ENCODE measurements around the gene SLC25A33. TPM values are rescaled to one million over a fixed set of nuclear protein-coding genes. Genes with fewer than 3 reads are reported as not detected.
"Not testable (repeated sequence)": the region's sequence is repeated elsewhere in the genome, so short reads cannot be mapped to it uniquely, and the experiment has no call there.

Gene SLC25A33
- total RNA-seq, 4 donors from 2014 or later, result 40.3 to 88.6 (median 49.1) TPM

GRCh38 chr1:9615316-9616063 lies 76.2 kb downstream of the SLC25A33 start:
- H3K4me1 ChIP-seq, result no peaks in the 10 kb centered on the region
- no peak overlapping the region for H3K4me3 ChIP-seq
- in situ Hi-C loops (cut with MboI; ENCODE audit: low sequenced_read_pairs in 4 of 4) (no loop called here), intact Hi-C loops (cut with DNase I; ENCODE audit: low total_unique reads) (no loop called here)
- TF ChIP-seq CTCF (IDR thresholded peaks at IDR 0.05 in 4 of 5, conservative IDR thresholded peaks at IDR 0.05 in 1 of 5), result peak in 3 of 5 experiments; percentile 24 to 57 (median 37)
- TF ChIP-seq POLR2A (IDR thresholded peaks at IDR 0.05), result no peak
- DNase-seq (no peak), ATAC-seq (peak in 1 of 2 donors; percentile 45)
- peaks cover 0 to 20% of the 10 kb centered on the region in 2 donors for H3K36me3 ChIP-seq
- no peaks in the 10 kb centered on the region for H3K9me3 ChIP-seq
- H3K27me3 ChIP-seq, result peaks cover 5 to 16% (median 7%) of the 10 kb centered on the region in 3 donors
- no peak overlapping the region for H3K27ac ChIP-seq

DNA sequence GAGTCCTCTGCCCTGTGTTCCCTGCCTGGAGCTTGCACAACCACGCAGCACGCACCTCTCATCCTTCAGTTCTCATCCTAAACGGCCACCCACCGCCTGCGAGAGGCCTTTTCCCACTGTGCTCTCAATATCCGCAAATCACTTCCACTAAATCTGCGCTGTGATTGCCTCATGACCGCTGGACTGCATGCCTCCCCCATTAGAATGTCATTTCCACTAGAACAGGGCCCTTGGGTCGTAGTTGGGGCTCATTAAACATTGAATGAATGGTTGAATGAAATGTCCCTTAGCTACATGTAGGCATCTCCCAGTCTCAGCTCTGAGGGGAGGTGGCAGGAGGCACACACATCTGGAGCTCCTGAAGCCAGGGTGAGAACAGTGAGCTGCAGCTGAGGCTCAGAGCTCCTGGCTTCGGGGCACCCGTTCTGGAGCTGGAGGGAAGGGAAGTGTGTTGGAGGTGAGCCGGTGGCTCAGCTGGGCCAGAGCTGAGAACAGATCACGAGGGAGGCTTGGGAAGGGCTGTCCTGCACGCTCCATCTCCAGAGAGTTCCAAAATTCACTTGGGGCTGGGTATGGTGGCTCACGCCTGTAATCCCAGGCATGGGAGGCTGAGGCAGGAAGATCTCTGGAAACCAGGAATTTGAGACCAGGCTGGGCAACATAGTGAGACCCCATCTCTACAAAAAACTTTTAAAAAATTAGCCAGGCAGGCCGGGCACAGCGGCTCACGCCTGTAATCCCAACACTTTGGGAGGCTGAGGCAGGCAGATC lies 79.8 kb downstream of the SLC25A33 start:
- H3K27me3 ChIP-seq, result peaks cover 5 to 20% (median 9%) of the 10 kb centered on the region in 3 donors
- no peak for ATAC-seq
- intact Hi-C loops (cut with DNase I; ENCODE audit: low total_unique reads), result no loop called here

DNA sequence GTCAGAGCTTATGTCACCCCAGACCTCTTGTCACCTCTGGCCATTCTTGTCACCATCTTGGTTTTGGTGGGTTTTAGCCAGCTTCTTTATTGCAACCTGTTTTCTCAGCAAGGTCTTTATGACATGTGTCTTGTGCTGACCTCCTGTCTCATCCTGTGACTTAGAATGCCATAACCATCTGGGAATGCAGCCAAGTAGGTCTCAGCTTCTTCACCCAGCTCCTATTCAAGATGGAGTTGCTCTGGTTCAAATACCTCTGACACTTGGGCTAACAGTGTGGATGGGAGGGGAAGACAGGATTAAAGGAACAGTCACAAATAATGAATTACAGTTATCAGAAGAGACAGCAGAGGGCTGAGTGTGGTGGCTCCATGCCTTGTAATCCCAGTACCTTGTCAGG lies 81.8 kb downstream of the SLC25A33 start:
- peaks cover 5 to 20% (median 14%) of the 10 kb centered on the region in 3 donors for H3K27me3 ChIP-seq
- in situ Hi-C loops (cut with MboI; ENCODE audit: low sequenced_read_pairs in 4 of 4) (no loop called here), intact Hi-C loops (cut with DNase I; ENCODE audit: low total_unique reads) (no loop called here)

More for the DNA sequence above, 79.8 kb downstream of the SLC25A33 start:
- no peak overlapping the region for H3K27ac ChIP-seq
- in situ Hi-C loops (cut with MboI; ENCODE audit: low sequenced_read_pairs in 4 of 4), result no loop called here
- H3K9me3 ChIP-seq, result no peaks in the 10 kb centered on the region
- H3K4me3 ChIP-seq, result no peak overlapping the region
- H3K36me3 ChIP-seq, result no peaks in the 10 kb centered on the region
- no peak for TF ChIP-seq CTCF (IDR thresholded peaks at IDR 0.05 in 4 of 5, conservative IDR thresholded peaks at IDR 0.05 in 1 of 5)
- no peak for DNase-seq
- no peaks in the 10 kb centered on the region for H3K4me1 ChIP-seq

GRCh38 chr1:9624081-9624480 lies 84.8 kb downstream of the SLC25A33 start:
- Histone ChIP-seq H3K4me3 (no peak overlapping the region), H3K9me3 (no peaks in the 10 kb centered on the region), H3K27ac (no peak overlapping the region), H3K27me3 (peaks cover 5 to 18% (median 10%) of the 10 kb centered on the region in 3 donors), H3K36me3 (no peaks in the 10 kb centered on the region), H3K4me1 (peaks cover 0 to 5% of the 10 kb centered on the region in 2 donors)
- DNase-seq, result no peak
- intact Hi-C loops (cut with DNase I; ENCODE audit: low total_unique reads) (no loop called here), in situ Hi-C loops (cut with MboI; ENCODE audit: low sequenced_read_pairs in 4 of 4) (no loop called here)
- no peak for ATAC-seq
- TF ChIP-seq CTCF (IDR thresholded peaks at IDR 0.05 in 4 of 5, conservative IDR thresholded peaks at IDR 0.05 in 1 of 5) (no peak), POLR2A (IDR thresholded peaks at IDR 0.05) (no peak)

More for the DNA sequence above, 81.8 kb downstream of the SLC25A33 start:
- TF ChIP-seq POLR2A (IDR thresholded peaks at IDR 0.05) (no peak), CTCF (IDR thresholded peaks at IDR 0.05 in 4 of 5, conservative IDR thresholded peaks at IDR 0.05 in 1 of 5) (no peak)
- Histone ChIP-seq H3K36me3 (no peaks in the 10 kb centered on the region), H3K27ac (no peak overlapping the region), H3K4me3 (no peak overlapping the region), H3K9me3 (no peaks in the 10 kb centered on the region), H3K4me1 (no peaks in the 10 kb centered on the region)
- DNase-seq (no peak), ATAC-seq (no peak)

GRCh38 chr1:9625030-9625429 lies 85.8 kb downstream of the SLC25A33 start:
- H3K27ac ChIP-seq; ATAC-seq; DNase-seq; H3K36me3 ChIP-seq; H3K9me3 ChIP-seq; H3K4me1 ChIP-seq; intact Hi-C loops (cut with DNase I; ENCODE audit: low total_unique reads); H3K4me3 ChIP-seq: not testable (repeated sequence)
- in situ Hi-C loops (cut with MboI; ENCODE audit: low sequenced_read_pairs in 4 of 4), result loop anchor here in 1 of 4 donors (5.0 to 25.0 kb wide), 2 partner anchors 242 to 812 kb away; partner anchors contain the start of gene CENPS
- H3K27me3 ChIP-seq, result peaks cover 3 to 16% (median 4%) of the 10 kb centered on the region in 3 donors
